WTC11 (cell line): ENCODE measurements around the gene DOCK1.

Experiments
- AFF4 ChIP-seq: sonication (generic); formaldehyde crosslinking; IDR thresholded peaks from 2 replicates; pipeline ENCODE4 v1.8.1; 2023; ENCODE audit warnings: mild to moderate bottlenecking, missing genetic modification reagents, borderline replicate concordance
- ATF1 ChIP-seq: sonication (generic); formaldehyde crosslinking; IDR thresholded peaks from 2 replicates; pipeline ENCODE4 v1.8.1; 2023; ENCODE audit warnings: mild to moderate bottlenecking, moderate library complexity, missing genetic modification reagents
- CBFB ChIP-seq: sonication (generic); formaldehyde crosslinking; IDR thresholded peaks from 2 replicates; pipeline ENCODE4 v1.8.1; 2022; ENCODE audit warnings: mild to moderate bottlenecking, low read depth, missing genetic modification reagents
- CREB1 ChIP-seq: sonication (generic); formaldehyde crosslinking; IDR thresholded peaks from 2 replicates; pipeline ENCODE4 v1.8.0; 2023; ENCODE audit warnings: mild to moderate bottlenecking, missing genetic modification reagents
- CTCF ChIP-seq: fragments of 200-600 bp; IDR thresholded peaks from 2 replicates; pipeline ENCODE4 v1.8.0; 2022; ENCODE audit warnings: antibody characterized with exemption
- FOXJ3 ChIP-seq: sonication (generic); formaldehyde crosslinking; IDR thresholded peaks from 2 replicates; pipeline ENCODE4 v1.9.0; 2021; ENCODE audit warnings: missing genetic modification reagents, mild to moderate bottlenecking, borderline replicate concordance
- KAT7 ChIP-seq: sonication (generic); formaldehyde crosslinking; IDR thresholded peaks from 2 replicates; pipeline ENCODE4 v1.8.1; 2023; ENCODE audit warnings: missing genetic modification reagents, mild to moderate bottlenecking, borderline replicate concordance
- SMAD3 ChIP-seq: sonication (generic); formaldehyde crosslinking; IDR thresholded peaks from 2 replicates; pipeline ENCODE4 v1.8.0; 2022; ENCODE audit warnings: missing genetic modification reagents, mild to moderate bottlenecking, borderline replicate concordance
- ZBTB21 ChIP-seq: sonication (generic); formaldehyde crosslinking; IDR thresholded peaks from 2 replicates; pipeline ENCODE4 v1.8.1; 2023; ENCODE audit warnings: mild to moderate bottlenecking, missing genetic modification reagents, borderline replicate concordance
- ZBTB43 ChIP-seq: sonication (generic); formaldehyde crosslinking; IDR thresholded peaks from 2 replicates; pipeline ENCODE4 v1.8.1; 2023; ENCODE audit warnings: mild to moderate bottlenecking, missing genetic modification reagents
- ZSCAN18 ChIP-seq: fragments of 250-450 bp; sonication (Bioruptor Pico); IDR thresholded peaks from 2 replicates; pipeline ENCODE4 v2.1.2; 2022; ENCODE audit warnings: mild to moderate bottlenecking, moderate library complexity

GRCh38 chr10:127059314-127059713, 154.1 kb downstream of the DOCK1 start:
- TF ChIP-seq CREB1 (CRISPR knock-in tag) (no peak), CTCF (no peak), KAT7 (no peak), FOXJ3 (CRISPR knock-in tag) (no peak), ZBTB43 (CRISPR knock-in tag) (no peak), ZSCAN18 (CRISPR knock-in tag) (no peak), SMAD3 (CRISPR knock-in tag) (no peak), CBFB (no peak), ATF1 (no peak), ZBTB21 (CRISPR knock-in tag) (no peak), AFF4 (CRISPR knock-in tag) (no peak)
